MCF 10A (cell line): ENCODE data around the gene MCTP1. TPM values are rescaled to one million over a fixed set of nuclear protein-coding genes. Genes with fewer than 3 reads are reported as not detected.

Experiments
- BruUV-seq: library from RNA; stranded (reverse); fragments of 400-500 nt; replicated peaks from 2 replicates; lab custom pipeline; 2021; lab: Mats Ljungman, UMichigan
- CTCF ChIA-PET: fragments of 300-600 bp; sonication (Branson Sonifier 250); formaldehyde crosslinking; extraction: SDS; loops from one replicate; lab custom pipeline; 2021; ENCODE audit warnings: antibody characterized with exemption, inconsistent platforms; lab: Yijun Ruan, JAX
- POLR2A ChIA-PET: fragments of 300-600, 350-650 bp; sonication (Branson Sonifier 250); formaldehyde crosslinking; extraction: SDS; loops from one replicate; lab custom pipeline; 2020; ENCODE audit warnings: antibody characterized with exemption, inconsistent platforms; lab: Yijun Ruan, JAX
- DNase-seq: peaks from one replicate; pipeline ENCODE4 v3.0.0-alpha.2; 2018; ENCODE audit not compliant: unreplicated experiment
- H3K27ac Mint-ChIP-seq: one replicate; pipeline ENCODE4 v1.8.0; 2022; ENCODE audit warnings: mild to moderate bottlenecking, low read depth, mixed read lengths; ENCODE audit not compliant: unreplicated experiment
- H3K27me3 Mint-ChIP-seq: one replicate; pipeline ENCODE4 v1.8.0; 2022; ENCODE audit warnings: mixed read lengths; ENCODE audit not compliant: insufficient read depth, unreplicated experiment
- H3K36me3 Mint-ChIP-seq: one replicate; pipeline ENCODE4 v1.8.0; 2022; ENCODE audit warnings: mild to moderate bottlenecking, moderate library complexity, mixed read lengths; ENCODE audit not compliant: insufficient read depth, unreplicated experiment
- H3K4me1 Mint-ChIP-seq: one replicate; pipeline ENCODE4 v1.8.0; 2022; ENCODE audit warnings: mixed read lengths; ENCODE audit not compliant: insufficient read depth, unreplicated experiment
- H3K4me3 Mint-ChIP-seq: one replicate; pipeline ENCODE4 v1.8.0; 2022; ENCODE audit warnings: mild to moderate bottlenecking, moderate library complexity, mixed read lengths; ENCODE audit not compliant: unreplicated experiment
- H3K9me3 Mint-ChIP-seq: one replicate; pipeline ENCODE4 v1.8.0; 2022; ENCODE audit warnings: mixed read lengths; ENCODE audit not compliant: unreplicated experiment
- intact Hi-C: fragments of 100-400 bp; cut with micrococcal nuclease; formaldehyde crosslinking; loops from 2 replicates; pipeline ENCODE4 v1.14.1; 2022
- total RNA-seq: library from RNA; stranded (reverse); gene quantifications from 2 replicates; pipeline ENCODE4 v1.2.3, GENCODE V29; 2022
- TF ChIP-seq, protein P1 (sequence below): fragments of 200-600 bp; IDR thresholded peaks from one replicate; pipeline ENCODE4 v1.8.0; 2022; ENCODE audit warnings: antibody characterized with exemption, mild to moderate bottlenecking; ENCODE audit not compliant: unreplicated experiment

Gene MCTP1
- total RNA-seq, 1 experiment from 2014 or later = 40.3 TPM

GRCh38 chr5:94976853-94977252, 308.0 kb downstream of the MCTP1 start:
- peaks cover 5% of the 10 kb centered on the region for H3K36me3 Mint-ChIP-seq
- no peaks in the 10 kb centered on the region for H3K27me3 Mint-ChIP-seq
- POLR2A ChIA-PET = no interaction called here

DNA sequence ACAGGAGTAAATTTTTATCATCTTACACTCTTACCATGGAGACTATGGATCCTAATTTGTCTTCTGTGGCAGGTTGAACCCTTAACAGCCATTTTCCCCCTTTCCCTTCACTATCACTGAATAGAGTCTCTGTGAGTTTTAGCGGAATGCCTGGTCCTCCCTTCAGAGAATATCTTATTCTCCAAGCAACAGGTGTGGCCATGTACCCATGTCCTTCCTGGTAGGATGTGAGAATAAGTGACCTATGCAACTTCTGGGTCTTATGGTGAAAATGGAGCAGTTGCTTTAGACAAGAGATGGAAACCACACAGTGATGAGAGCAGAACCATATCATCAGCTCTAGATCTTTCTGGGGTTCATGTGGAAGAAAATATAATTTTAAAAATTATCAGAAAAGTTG, 312.6 kb downstream of the MCTP1 start:
- Mint-ChIP-seq H3K9me3 (no peaks in the 10 kb centered on the region), H3K4me3 (no peak overlapping the region), H3K4me1 (no peaks in the 10 kb centered on the region), H3K27me3 (no peaks in the 10 kb centered on the region), H3K27ac (no peak overlapping the region), H3K36me3 (no peaks in the 10 kb centered on the region)
- intact Hi-C loops = no loop called here
- CTCF ChIA-PET = interaction anchor here (0.6 to 1.1 kb wide), 4 partner anchors 79 to 693 kb away, joined by 3 to 7 read pairs (median 4); no protein-coding TSS in a partner anchor
- no peak for DNase-seq
- BruUV-seq = no TSS peak
- POLR2A ChIA-PET = no interaction called here
- TF ChIP-seq, protein P1, sequence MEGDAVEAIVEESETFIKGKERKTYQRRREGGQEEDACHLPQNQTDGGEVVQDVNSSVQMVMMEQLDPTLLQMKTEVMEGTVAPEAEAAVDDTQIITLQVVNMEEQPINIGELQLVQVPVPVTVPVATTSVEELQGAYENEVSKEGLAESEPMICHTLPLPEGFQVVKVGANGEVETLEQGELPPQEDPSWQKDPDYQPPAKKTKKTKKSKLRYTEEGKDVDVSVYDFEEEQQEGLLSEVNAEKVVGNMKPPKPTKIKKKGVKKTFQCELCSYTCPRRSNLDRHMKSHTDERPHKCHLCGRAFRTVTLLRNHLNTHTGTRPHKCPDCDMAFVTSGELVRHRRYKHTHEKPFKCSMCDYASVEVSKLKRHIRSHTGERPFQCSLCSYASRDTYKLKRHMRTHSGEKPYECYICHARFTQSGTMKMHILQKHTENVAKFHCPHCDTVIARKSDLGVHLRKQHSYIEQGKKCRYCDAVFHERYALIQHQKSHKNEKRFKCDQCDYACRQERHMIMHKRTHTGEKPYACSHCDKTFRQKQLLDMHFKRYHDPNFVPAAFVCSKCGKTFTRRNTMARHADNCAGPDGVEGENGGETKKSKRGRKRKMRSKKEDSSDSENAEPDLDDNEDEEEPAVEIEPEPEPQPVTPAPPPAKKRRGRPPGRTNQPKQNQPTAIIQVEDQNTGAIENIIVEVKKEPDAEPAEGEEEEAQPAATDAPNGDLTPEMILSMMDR = no peak

More at GRCh38 chr5:94976853-94977252, 308.0 kb downstream of the MCTP1 start:
- no peak for DNase-seq
- TF ChIP-seq, protein P1 = no peak
- CTCF ChIA-PET = interaction anchor here (0.6 to 3.1 kb wide), 3 partner anchors 94 to 311 kb away, joined by 3 to 8 read pairs (median 3); no protein-coding TSS in a partner anchor
- intact Hi-C loops = no loop called here
- Mint-ChIP-seq H3K4me1 (peaks cover 8% of the 10 kb centered on the region), H3K9me3 (no peaks in the 10 kb centered on the region), H3K4me3 (no peak overlapping the region), H3K27ac (no peak overlapping the region)
- BruUV-seq = no TSS peak

DNA sequence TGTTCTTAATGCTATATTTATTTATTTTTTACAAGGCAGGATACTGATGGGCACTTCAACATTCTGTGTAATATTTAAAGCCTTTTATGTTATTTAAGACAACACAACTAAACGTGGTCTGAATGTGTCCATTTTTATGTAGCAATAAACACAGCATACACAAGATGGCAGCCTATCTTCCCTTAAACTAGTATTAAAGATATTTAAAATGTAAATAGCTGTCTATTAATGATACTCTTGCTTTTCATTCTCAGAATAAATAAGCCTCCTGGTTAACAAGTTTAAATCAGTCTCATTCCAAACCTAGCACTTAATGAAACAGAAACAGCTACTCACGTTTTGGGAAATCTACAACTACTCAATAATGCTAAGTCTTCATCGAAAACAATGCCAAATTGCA, 315.7 kb downstream of the MCTP1 start:
- Mint-ChIP-seq H3K27ac (no peak overlapping the region), H3K36me3 (no peaks in the 10 kb centered on the region), H3K4me1 (no peaks in the 10 kb centered on the region), H3K9me3 (no peaks in the 10 kb centered on the region), H3K27me3 (no peaks in the 10 kb centered on the region), H3K4me3 (no peak overlapping the region)
- ChIA-PET CTCF (interaction anchor here (0.6 to 5.7 kb wide), 32 partner anchors 8 to 381 kb away, joined by 3 to 123 read pairs (median 4); partner anchors contain the start of gene MCTP1), POLR2A (interaction anchor here (0.8 kb wide), 2 partner anchors 133 to 289 kb away, joined by 3 to 4 read pairs; no protein-coding TSS in a partner anchor)
- BruUV-seq = no TSS peak
- TF ChIP-seq, protein P1 = peak; percentile 38
- peak; percentile 32 for DNase-seq
- intact Hi-C loops = loop anchor here (2.0 to 5.0 kb wide), 2 partner anchors 112 to 503 kb away; no protein-coding TSS in a partner anchor

DNA sequence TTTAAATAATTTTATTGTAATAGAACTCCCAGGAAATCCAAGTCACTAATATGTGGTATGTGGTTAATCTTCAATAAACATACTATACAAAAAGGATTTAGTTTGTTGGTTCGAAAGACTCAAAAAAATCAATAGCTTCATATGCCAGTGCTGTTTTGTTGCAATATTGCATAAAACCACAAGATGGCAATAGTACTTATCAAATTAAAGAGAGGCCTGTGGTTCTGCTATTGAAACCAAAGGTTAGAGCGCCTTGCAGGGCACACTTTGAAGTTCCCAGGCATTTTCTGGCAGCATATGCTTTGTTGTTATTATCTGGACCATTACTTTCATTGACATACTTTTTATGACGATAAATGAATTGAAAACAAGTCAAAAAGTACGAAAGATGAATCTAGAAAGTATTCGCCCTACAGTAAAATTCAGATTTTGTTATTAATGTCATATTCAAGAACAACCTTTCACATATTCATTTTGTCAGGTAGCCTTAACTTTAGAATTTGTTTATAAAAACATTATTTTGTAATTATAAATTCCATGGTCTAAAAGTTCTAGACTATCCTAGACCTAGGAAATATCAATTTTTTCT, 316.3 kb downstream of the MCTP1 start:
- Mint-ChIP-seq H3K4me1 (no peaks in the 10 kb centered on the region), H3K27me3 (no peaks in the 10 kb centered on the region), H3K4me3 (no peak overlapping the region), H3K9me3 (no peaks in the 10 kb centered on the region), H3K27ac (no peak overlapping the region), H3K36me3 (no peaks in the 10 kb centered on the region)
- CTCF ChIA-PET = interaction anchor here (0.6 to 5.7 kb wide), 35 partner anchors 11 to 1287 kb away, joined by 3 to 123 read pairs (median 4); no protein-coding TSS in a partner anchor
- peak; percentile 71 for DNase-seq
- TF ChIP-seq, protein P1 = peak; percentile 57
- BruUV-seq = no TSS peak
- intact Hi-C loops = loop anchor here (1.0 to 5.0 kb wide), 4 partner anchors 112 to 504 kb away; no protein-coding TSS in a partner anchor
- POLR2A ChIA-PET = interaction anchor here (0.6 to 1.5 kb wide), 8 partner anchors 15 to 339 kb away, joined by 3 to 4 read pairs (median 3); no protein-coding TSS in a partner anchor
